AG09309 (cell line): ENCODE measurements around the gene SH3GL1.

Experiments used
- DNase-seq: peaks from one replicate; pipeline ENCODE4 v3.0.0-alpha.2; 2010; ENCODE audit warnings: low read depth
- H3K4me3 ChIP-seq: 2 replicates; pipeline ENCODE4 v1.5.1; 2011; ENCODE audit warnings: mild to moderate bottlenecking, low read depth, low read length, moderate library complexity; ENCODE audit not compliant: control insufficient read depth
- TF ChIP-seq, protein P1 (sequence below): IDR thresholded peaks from 2 replicates; pipeline ENCODE4 v1.5.1; 2011; ENCODE audit warnings: mild to moderate bottlenecking, low read depth, low read length, inconsistent platforms; ENCODE audit not compliant: insufficient read depth, control insufficient read depth; ENCODE audit errors: missing control alignments

SH3GL1 gene

DNA sequence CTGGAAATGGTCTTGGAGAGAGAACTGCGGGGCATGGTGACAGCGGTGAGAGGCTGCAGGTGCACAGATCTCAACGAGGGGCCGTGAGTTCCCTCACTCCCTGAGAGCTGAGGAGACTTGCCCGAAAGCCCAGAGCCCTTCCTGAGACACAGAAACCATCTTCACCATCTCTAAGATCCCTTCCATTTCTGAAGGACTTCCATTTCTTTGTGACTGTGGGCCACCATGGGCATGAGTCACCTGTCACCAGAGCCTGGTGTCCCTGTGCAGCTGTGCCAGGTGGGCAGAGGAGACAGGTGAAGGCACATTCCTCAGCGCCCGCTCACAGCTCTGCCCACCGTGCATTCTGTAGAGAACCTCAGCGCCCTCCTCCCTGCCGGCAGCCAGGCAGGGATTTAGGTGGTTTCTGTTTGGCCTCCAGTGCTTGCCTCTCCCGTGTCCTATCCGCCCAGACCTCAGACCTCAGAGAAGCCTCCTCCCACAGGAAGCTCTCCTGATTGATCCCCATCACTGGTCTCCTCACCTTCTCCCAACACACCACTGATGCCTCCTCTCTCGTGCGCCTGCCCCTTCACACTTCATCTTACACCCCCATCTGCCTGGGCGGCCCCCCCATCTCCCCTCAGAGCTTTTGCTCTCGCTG, 24.2 kb downstream of the SH3GL1 start:
- TF ChIP-seq, protein P1, sequence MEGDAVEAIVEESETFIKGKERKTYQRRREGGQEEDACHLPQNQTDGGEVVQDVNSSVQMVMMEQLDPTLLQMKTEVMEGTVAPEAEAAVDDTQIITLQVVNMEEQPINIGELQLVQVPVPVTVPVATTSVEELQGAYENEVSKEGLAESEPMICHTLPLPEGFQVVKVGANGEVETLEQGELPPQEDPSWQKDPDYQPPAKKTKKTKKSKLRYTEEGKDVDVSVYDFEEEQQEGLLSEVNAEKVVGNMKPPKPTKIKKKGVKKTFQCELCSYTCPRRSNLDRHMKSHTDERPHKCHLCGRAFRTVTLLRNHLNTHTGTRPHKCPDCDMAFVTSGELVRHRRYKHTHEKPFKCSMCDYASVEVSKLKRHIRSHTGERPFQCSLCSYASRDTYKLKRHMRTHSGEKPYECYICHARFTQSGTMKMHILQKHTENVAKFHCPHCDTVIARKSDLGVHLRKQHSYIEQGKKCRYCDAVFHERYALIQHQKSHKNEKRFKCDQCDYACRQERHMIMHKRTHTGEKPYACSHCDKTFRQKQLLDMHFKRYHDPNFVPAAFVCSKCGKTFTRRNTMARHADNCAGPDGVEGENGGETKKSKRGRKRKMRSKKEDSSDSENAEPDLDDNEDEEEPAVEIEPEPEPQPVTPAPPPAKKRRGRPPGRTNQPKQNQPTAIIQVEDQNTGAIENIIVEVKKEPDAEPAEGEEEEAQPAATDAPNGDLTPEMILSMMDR: no peak
- DNase-seq: no peak
- H3K4me3 ChIP-seq: no peak overlapping the region

DNA sequence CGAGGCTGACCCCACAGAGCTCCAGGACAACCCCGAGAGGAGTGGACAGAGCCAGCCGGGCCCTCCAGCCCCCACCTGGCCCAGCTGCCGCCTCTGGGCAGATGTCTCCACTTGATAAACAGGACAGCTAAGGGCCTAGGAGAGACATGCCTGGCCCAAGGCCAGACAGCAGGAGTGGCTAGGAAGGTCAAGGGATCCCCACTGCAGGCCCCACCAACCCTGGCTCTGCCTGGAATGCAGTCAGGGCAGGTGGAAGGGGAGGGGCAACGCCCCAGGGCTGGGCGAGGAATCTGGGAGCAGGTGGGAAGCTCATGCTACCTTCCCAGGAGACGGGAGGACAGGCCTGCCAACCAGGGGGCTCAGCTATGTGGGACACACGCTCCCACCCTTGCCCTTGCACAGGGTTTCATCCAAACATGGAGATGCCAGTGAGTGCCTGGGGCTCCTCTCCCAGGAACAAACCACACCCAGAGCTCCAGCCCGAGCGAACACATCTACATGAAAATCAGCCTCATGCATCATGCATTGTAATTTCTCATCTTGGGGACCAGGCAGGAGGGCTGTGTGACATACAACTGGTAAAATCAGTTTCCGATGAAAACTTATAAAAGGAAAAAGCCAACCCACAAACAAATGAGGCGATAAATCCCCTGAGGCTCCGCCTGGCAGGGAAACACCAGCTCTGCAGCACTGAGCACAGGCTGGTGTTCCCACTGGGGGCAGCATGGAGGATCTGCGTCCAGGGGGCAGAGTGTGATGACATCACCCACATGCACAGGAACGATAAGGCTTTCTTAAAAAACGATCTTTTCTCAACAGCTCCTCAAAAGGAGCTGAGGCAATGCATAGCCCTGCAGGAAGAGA, 25.0 kb downstream of the SH3GL1 start:
- peak; percentile 49 for DNase-seq
- no peak overlapping the region for H3K4me3 ChIP-seq
- TF ChIP-seq, protein P1: peak; percentile 62

DNA sequence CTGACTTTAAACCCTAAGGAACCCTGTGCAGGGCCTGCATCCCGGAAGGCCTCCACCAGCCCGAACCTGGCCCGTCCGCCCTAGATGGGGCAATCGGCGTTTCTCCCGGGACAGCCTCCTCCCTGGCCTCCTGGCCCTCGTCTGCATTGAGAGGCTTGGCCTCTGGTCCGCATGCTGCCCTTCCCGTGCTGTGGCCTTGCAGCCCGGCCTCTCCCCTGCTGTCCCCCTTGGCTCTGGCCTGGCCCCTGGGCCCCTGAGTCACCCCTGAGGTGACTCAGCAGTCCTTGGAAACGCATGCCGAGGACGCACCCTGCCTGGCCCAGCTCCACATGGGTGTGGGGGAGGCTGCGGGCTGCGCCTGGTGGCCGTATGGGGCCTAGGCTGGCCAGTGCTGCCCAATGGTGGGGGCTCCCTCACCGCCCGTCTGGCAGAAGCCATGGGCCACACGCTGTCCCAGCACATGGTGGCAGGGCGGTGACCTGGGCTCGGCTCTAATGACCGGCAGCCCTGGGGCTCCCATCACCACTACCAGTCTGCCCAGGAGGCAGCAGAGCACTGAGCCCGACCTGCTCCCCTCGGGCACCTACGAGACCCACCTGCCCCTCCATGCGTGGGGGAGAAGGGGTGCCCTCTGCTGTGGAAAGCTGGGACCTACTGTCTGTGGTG, 25.7 kb downstream of the SH3GL1 start:
- no peak overlapping the region for H3K4me3 ChIP-seq
- DNase-seq: peak; percentile 44
- TF ChIP-seq, protein P1: peak; percentile 12

DNA sequence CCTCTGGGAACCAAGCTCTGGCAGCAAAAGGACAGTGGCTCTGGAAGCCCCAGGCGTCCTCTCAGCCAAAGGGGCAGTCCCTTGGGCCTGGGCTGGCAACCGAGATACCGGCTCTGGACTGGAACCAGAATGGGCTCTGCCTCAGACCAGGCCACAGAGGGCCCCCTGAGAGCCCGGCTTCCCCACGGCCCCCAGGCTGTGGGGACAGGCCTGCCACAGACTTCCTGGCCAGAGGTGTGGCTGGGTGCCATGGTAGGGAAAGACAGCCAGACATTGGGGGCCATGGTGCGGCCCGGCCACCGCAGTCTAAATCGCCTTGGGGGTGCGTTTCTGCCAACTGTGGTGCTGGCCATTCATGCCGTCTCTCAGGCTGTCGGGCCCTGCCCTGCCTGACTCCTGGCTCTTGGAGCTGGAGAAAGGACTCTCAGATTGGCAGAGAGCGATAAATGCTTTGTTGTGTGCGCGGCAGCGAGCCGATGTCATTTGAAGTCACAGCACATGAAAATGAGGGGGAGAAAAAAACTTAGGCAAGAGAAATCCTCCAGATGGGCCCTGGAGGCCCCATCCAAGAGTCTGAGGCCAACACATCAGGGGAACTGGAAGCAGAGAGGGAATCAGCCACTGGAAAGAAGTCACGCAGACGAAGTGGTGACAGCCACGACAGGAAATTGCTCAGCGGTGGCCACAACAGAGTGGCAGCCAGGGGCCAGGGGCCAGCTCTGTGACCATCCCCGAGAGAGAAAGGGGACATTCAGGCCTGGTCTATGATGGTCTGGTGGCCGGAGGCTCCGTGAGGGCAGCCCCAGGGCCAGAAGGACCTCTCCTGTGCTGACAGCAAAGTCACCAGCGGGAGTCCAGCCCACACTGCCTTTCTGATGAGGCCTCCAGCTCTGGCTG, 26.5 kb downstream of the SH3GL1 start:
- TF ChIP-seq, protein P1: no peak
- no peak for DNase-seq
- no peak overlapping the region for H3K4me3 ChIP-seq

DNA sequence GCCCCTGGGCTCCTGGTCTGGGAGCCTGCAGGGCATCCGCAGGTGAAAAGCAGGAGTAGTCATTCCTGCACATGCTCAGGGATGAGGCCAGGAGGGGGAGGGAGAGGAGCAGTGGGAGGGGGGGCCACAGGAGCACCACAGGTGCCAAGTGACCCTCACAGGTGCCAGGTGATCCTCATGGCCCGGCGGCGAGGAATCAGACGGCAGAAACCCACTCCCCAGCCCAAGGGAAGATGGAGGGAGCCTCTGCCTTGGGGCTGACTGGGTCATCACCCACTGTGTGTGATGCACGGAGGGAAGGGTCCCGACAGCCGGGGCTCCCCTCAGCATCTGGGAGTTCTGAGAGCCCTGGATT, 27.4 kb downstream of the SH3GL1 start:
- no peak for DNase-seq
- no peak overlapping the region for H3K4me3 ChIP-seq
- TF ChIP-seq, protein P1: no peak
